Myocyte (in vitro differentiated cells): ENCODE measurements around the gene PARP9. TPM values are rescaled to one million over a fixed set of nuclear protein-coding genes. Genes with fewer than 3 reads are reported as not detected.
A peak's percentile ranks its signal among the peaks of the same experiment; 100 is the strongest.
"Not testable (repeated sequence)": the region's sequence is repeated elsewhere in the genome, so short reads cannot be mapped to it uniquely, and the experiment has no call there.

Experiments used
- DNase-seq: peaks from one replicate; pipeline ENCODE4 v3.0.0-alpha.2; 2012; ENCODE audit warnings: low read depth
- total RNA-seq: library from RNA; depleted of rRNA; stranded (reverse); fragments of >200 nt; gene quantifications from 2 replicates; pipeline ENCODE4 v1.2.3, GENCODE V29; 2014

The PARP9 gene
- total RNA-seq, 1 donor from 2014 or later, result 28.6 TPM

DNA sequence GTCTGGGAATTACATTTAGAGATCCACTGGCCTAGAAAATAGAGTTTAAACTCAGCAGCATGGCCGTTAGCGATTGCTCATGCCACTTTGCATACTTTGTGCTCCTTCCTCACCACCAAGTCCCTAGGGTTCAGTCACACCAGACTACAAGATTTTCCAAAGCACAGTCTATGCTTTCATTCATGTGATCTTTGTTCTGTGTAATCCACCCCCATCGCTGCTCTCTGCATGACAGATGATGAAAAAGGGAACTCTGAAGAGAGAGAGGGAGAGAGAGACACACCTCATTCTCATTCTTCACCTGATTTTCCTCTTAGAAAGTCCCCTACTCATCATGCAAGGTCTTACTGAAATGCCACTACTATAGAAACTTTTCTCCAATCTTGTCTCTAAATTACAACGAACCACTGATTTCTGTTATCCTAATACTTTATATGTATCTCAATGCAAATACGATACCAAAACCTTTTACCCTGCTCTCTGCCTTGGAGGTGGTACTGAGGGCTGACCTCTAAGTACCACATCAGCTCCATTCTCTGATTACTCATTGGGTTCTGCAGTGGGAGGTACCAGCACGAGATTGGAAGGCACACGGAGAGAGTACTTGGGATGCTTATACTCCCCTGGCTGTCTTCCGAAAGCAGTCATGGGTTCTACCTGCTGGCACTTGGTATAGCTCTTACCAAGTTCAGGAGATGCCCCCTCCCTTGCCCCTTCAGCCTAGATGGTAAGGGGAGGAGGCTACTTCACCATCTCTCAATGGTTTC is 12.3 kb upstream of the PARP9 start:
- peak; percentile 26 for DNase-seq

- DNase-seq, result no peak
Measured at GRCh38 chr3:122572940-122573412, 8.9 kb upstream of the PARP9 start.

- no peak for DNase-seq
Measured at GRCh38 chr3:122568755-122569154, 4.7 kb upstream of the PARP9 start.

- DNase-seq, result not testable (repeated sequence)
Measured at GRCh38 chr3:122568131-122568530, 4.0 kb upstream of the PARP9 start.

- DNase-seq, result peak; percentile 22
Measured at GRCh38 chr3:122563717-122564025, 429 bp downstream of the PARP9 start.

DNA sequence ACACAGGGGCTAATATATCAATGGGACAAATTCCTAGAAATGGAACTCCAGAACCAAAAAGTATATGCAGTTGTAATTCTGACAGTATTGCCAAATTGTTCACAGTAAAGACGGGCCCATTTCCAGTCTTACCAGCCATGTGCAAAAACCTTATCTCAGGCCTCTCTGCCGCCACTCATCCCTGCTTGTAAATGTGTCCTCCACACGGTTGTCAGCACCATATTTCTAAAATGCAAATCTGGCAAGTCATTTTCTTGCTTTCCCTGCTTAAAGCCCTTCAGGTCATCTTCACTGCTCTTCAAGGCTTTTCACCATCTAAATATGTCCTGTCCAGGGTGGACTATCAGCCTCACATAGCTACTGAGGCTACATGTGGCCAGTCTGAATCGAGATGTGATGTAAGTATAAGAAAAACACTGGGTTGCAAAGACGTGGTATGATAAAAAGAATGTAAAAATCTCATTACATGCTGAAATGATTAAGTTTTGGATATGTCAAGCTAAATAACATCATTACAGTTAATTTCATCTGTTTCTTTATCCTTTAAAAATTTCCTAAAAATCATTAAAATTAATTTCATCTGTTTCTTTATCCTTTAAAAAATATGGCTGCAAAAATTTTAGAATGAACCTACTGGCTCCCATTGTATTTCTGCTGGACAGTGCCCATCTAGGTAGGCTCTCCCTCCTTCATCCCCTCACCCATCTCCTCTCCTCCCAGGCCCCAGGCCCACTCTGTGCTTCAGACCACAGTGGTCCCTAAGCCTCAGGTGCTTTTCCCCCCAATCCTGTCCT is 980 bp downstream of the PARP9 start:
- DNase-seq, result no peak

- peak; percentile 81 for DNase-seq
Measured at GRCh38 chr3:122560680-122561079, 3.4 kb downstream of the PARP9 start.

DNA sequence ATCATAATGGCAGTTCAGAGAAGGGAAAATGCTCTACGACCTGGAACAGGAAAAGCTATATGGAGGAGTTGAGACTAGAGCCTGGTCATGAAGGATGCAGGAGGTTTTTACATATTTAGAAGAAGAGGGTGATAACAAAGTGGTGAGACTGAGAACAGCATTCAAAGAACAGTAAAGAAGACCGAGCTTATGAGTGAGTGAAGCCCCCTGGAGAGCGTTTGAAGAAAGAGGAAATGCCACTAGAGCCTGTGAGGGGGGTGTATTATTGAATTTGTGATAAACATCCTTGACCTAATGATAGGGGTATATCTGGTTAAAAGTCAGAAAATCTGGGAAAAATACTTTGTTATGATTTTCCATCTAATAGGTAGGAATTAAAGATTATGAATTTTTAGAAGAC is 4.2 kb downstream of the PARP9 start:
- DNase-seq, result no peak

DNA sequence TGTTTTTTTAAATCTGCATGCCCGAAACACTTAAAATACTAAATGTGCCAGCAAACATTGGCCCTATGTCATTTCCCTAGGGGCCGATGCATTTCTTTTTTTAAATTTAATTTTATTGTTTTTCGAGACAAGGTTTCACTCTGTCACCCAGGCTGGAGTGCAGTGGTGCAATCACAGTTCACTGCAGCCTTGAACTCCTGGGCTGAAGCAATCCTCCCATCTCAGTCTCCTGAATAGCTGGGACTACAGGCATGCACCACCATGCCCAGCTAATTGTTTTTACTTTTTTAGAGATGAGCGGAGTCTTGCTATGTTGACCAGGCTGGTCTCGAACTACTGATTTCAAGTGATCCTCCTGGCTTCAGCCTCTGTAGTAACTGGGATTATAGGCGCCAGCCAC is 5.5 kb downstream of the PARP9 start:
- DNase-seq, result no peak

DNA sequence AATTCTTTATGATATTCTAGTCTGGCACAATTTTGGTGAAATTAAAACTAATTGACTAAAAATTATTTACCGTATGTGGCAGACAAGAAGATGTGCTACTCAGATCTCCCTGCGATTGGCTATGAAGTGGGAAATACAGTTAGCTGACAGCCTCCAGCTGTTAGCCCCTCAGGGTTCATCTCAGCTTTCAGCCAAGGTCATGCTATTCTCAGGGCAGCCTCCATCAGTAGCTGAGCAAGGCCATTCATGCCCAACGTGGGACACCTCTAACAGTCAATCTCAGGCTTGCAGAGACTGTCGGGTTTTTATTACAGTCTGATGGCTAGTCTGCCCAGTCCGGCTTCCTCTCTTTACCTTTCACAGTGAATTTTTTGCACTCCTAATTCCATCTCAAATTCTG is 6.7 kb downstream of the PARP9 start:
- DNase-seq, result no peak

DNA sequence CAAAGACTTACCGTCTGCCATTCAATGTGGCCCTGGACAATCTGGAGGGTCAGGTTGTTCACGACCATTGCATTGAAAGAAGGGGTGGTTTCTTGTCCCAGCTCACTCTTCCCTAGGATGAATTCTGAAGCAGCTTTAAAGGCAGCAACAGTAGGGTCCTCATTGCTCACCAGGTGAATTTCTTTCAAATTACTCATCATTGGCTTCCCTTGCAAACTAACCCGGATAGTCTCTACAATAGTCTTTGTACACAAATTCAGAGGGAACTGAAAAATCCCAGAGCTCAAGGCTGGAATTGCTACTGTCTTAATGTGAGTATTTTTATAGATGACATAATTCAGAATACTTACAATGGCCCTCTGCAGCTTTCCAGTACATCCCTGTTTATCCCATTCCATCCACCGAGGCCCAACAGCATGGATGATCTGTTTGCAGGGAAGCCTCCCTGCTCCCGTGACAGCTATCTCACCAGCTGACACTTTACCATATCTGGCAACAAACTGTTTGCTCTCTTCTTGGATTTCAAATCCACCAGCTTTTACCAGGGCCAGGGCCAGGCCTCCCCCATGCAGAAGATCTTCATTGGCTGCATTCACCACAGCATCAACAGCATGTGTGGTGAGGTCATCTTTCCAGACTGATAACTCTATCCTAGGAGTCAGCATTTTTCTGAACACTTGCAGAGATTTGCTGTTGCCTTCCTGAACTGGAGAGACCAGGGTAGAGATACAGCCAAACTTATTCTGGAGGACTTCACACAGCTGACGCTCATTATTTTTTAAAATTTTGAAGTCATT is 8.6 kb downstream of the PARP9 start:
- peak; percentile 80 for DNase-seq

- no peak for DNase-seq
Measured at GRCh38 chr3:122553171-122553570, 10.9 kb downstream of the PARP9 start.

GRCh38 chr3:122548619-122549018 is 15.5 kb downstream of the PARP9 start:
- DNase-seq, result no peak

- DNase-seq, result peak; percentile 17
Measured at GRCh38 chr3:122548076-122548475, 16.0 kb downstream of the PARP9 start.

- no peak for DNase-seq
Measured at GRCh38 chr3:122546151-122546550, 17.9 kb downstream of the PARP9 start.

- no peak for DNase-seq
Measured at GRCh38 chr3:122538956-122539490, 25.1 kb downstream of the PARP9 start.

GRCh38 chr3:122536632-122537001 is 27.5 kb downstream of the PARP9 start:
- no peak for DNase-seq

GRCh38 chr3:122535964-122536631 is 28.0 kb downstream of the PARP9 start:
- DNase-seq, result no peak

- peak; percentile 43 for DNase-seq
Measured at GRCh38 chr3:122533931-122534334, 30.2 kb downstream of the PARP9 start.

DNA sequence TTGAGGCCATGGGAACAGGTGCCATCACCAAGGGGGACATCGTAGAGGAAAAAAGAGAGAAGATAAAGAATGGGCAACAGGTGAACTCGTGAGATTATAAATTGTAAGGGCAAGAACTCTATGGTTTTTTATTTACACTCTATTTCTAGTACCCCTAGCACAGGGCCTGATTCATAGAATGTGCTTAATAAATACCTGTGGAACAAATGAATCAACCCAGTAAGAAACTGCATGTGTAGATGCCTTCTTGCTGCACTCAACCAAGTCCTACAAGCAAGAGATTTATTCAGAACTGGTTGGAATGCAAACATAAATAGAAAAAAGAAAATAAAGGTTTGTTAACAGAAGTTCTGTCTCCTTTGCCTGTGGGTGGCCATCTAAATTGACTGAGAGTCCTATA is 30.6 kb downstream of the PARP9 start:
- DNase-seq, result no peak

GRCh38 chr3:122530164-122530563 is 33.9 kb downstream of the PARP9 start:
- DNase-seq, result no peak
